ENCODE measurements around the gene SSU72. TPM values are rescaled to one million over a fixed set of nuclear protein-coding genes. Genes with fewer than 3 reads are reported as not detected.
"Not testable (repeated sequence)": the region's sequence is repeated elsewhere in the genome, so short reads cannot be mapped to it uniquely, and the experiment has no call there.

Gene SSU72
- polyA plus RNA-seq, 1 donor: 92.1 TPM

- DNase-seq: not testable (repeated sequence)
Measured at GRCh38 chr1:1495461-1495975, 79.1 kb downstream of the SSU72 start.

DNA sequence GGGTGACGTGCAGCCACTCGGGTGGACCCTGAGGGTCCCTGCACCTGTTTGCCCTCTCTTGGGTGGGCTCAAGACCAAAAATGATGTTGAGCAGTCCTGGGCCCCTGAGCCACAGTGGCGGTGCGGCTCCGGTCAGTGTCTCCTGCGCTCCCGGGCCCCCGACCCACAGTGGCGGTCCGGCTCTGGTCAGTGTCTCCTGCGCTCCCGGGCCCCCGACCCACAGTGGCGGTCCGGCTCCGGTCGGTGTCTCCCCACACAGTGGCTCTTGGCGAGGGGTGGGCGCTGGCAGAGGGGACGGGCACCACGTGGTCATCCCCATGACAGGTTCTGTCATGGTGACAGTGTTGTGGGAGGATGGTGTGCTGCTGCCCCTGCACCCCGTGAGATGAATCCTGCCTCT, 80.4 kb downstream of the SSU72 start:
- DNase-seq: not testable (repeated sequence)

Other genes with a start within 250 kb of the SSU72 start
- gene TAS1R3, start 243.6 kb downstream of the SSU72 start, polyA plus RNA-seq (ENCODE audit: insufficient read length): 3.9 TPM
- gene DVL1, start 225.4 kb downstream of the SSU72 start, polyA plus RNA-seq (ENCODE audit: insufficient read length): 54.3 TPM
- gene MXRA8, start 216.3 kb downstream of the SSU72 start, polyA plus RNA-seq (ENCODE audit: insufficient read length): 73.1 TPM
- gene AURKAIP1, start 199.7 kb downstream of the SSU72 start, polyA plus RNA-seq (ENCODE audit: insufficient read length): 71.7 TPM
- gene CCNL2, start 175.5 kb downstream of the SSU72 start, polyA plus RNA-seq (ENCODE audit: insufficient read length): 174 TPM
- gene MRPL20, start 167.6 kb downstream of the SSU72 start, polyA plus RNA-seq (ENCODE audit: insufficient read length): 91.1 TPM
- gene ANKRD65, start 153.6 kb downstream of the SSU72 start, polyA plus RNA-seq (ENCODE audit: insufficient read length): 24.7 TPM
- gene VWA1, start 139.2 kb downstream of the SSU72 start, polyA plus RNA-seq (ENCODE audit: insufficient read length): 72.5 TPM
- 0.90 TPM for gene ATAD3C, start 125.2 kb downstream of the SSU72 start, polyA plus RNA-seq (ENCODE audit: insufficient read length)
- 13.0 TPM for gene ATAD3B, start 103.1 kb downstream of the SSU72 start, polyA plus RNA-seq (ENCODE audit: insufficient read length)
- 23.1 TPM for gene ATAD3A, start 62.7 kb downstream of the SSU72 start, polyA plus RNA-seq (ENCODE audit: insufficient read length)
- 4.8 TPM for gene TMEM240, start 34.2 kb downstream of the SSU72 start, polyA plus RNA-seq (ENCODE audit: insufficient read length)
- gene FNDC10, start 25.3 kb upstream of the SSU72 start, polyA plus RNA-seq (ENCODE audit: insufficient read length): 3.0 TPM
- 92.6 TPM for gene MIB2, start 40.6 kb upstream of the SSU72 start, polyA plus RNA-seq (ENCODE audit: insufficient read length)
- gene MMP23B, start 57.3 kb upstream of the SSU72 start, polyA plus RNA-seq (ENCODE audit: insufficient read length): 38.1 TPM
- gene CDK11B, start 84.1 kb upstream of the SSU72 start, polyA plus RNA-seq (ENCODE audit: insufficient read length): 39.0 TPM
- 37.7 TPM for gene SLC35E2B, start 117.9 kb upstream of the SSU72 start, polyA plus RNA-seq (ENCODE audit: insufficient read length)
- 27.0 TPM for gene CDK11A, start 149.5 kb upstream of the SSU72 start, polyA plus RNA-seq (ENCODE audit: insufficient read length)
- gene NADK, start 203.6 kb upstream of the SSU72 start, polyA plus RNA-seq (ENCODE audit: insufficient read length): 32.4 TPM